GM20431 (cell line): ENCODE data around the gene CFP.

Source experiments
- in situ Hi-C: fragments of 300-500 bp; cut with MseI, MboI; formaldehyde crosslinking; loops from one replicate; pipeline ENCODE4 v1.15.0; 2020; ENCODE audit warnings: low sequenced_read_pairs; ENCODE audit not compliant: unreplicated experiment

Gene CFP

GRCh38 chrX:47643926-47644325, 14.2 kb upstream of the CFP start:
- in situ Hi-C loops, result no loop called here

- in situ Hi-C loops, result no loop called here
Observed at GRCh38 chrX:47638816-47639215, 9.1 kb upstream of the CFP start.

- in situ Hi-C loops, result no loop called here
Observed at GRCh38 chrX:47637546-47638195, 7.9 kb upstream of the CFP start.

- in situ Hi-C loops, result no loop called here
Observed at GRCh38 chrX:47634871-47635575, 5.3 kb upstream of the CFP start.

- in situ Hi-C loops, result no loop called here
Observed at GRCh38 chrX:47633689-47634590, 4.2 kb upstream of the CFP start.

- in situ Hi-C loops, result no loop called here
Observed at GRCh38 chrX:47632666-47633065, 2.9 kb upstream of the CFP start.

- in situ Hi-C loops, result no loop called here
Observed at GRCh38 chrX:47631676-47632075, 1.9 kb upstream of the CFP start.

- in situ Hi-C loops, result no loop called here
Observed at GRCh38 chrX:47628982-47629381, 748 bp downstream of the CFP start.

GRCh38 chrX:47625365-47625764, 4.4 kb downstream of the CFP start:
- in situ Hi-C loops, result no loop called here

GRCh38 chrX:47623540-47624027, 6.1 kb downstream of the CFP start:
- in situ Hi-C loops, result no loop called here

- in situ Hi-C loops, result no loop called here
Observed at GRCh38 chrX:47621851-47622250, 7.9 kb downstream of the CFP start.

GRCh38 chrX:47620303-47620685, 9.4 kb downstream of the CFP start:
- in situ Hi-C loops, result no loop called here

GRCh38 chrX:47619486-47620302, 10.0 kb downstream of the CFP start, which contains the start of gene SYN1:
SYN1 (minus strand) TSS chrX:47619857; CDS start chrX:47619728, 129 bp downstream.
- in situ Hi-C loops, result no loop called here

- in situ Hi-C loops, result no loop called here
Observed at GRCh38 chrX:47618923-47619485, 10.7 kb downstream of the CFP start.

- in situ Hi-C loops, result no loop called here
Observed at GRCh38 chrX:47614618-47615017, 15.1 kb downstream of the CFP start.

- in situ Hi-C loops, result no loop called here
Observed at GRCh38 chrX:47613082-47613481, 16.6 kb downstream of the CFP start.

GRCh38 chrX:47612418-47612817, 17.3 kb downstream of the CFP start:
- in situ Hi-C loops, result no loop called here

GRCh38 chrX:47611926-47612325, 17.8 kb downstream of the CFP start:
- in situ Hi-C loops, result no loop called here

GRCh38 chrX:47611489-47611888, 18.2 kb downstream of the CFP start:
- in situ Hi-C loops, result no loop called here

- in situ Hi-C loops, result no loop called here
Observed at GRCh38 chrX:47610511-47610910, 19.2 kb downstream of the CFP start.
